ENCODE measurements around the gene USP9Y. TPM values are rescaled to one million over a fixed set of nuclear protein-coding genes. Genes with fewer than 3 reads are reported as not detected.

Gene USP9Y
- total RNA-seq, 4 donors from 2014 or later: 0.13 to 59.9 (median 47.6) TPM; not detected in 1

DNA sequence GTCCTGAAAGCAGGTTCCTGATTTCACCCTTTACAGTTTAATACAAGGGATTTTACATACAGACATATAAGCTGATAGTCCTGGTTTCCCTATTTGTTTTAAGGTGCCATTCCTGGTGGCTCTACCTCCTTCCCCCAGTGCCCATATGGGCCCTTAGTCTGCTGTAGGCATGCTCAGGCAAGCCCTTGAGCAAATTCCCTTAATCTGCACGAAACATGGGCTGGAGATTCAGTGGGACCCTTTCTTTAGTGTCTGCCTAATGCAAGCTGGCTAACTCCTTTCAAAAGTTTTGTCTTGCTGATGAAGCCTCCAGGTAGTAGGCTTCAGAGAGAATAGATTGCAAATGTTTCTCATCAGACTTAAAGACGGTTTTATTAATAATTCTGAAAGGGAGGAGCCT is 22.9 kb upstream of the USP9Y start:
- H3K27ac ChIP-seq: no peak overlapping the region
- intact Hi-C loops (cut with DNase I): no loop called here
- TF ChIP-seq POLR2A (IDR thresholded peaks at IDR 0.05): no peak
- TF ChIP-seq, protein P1, sequence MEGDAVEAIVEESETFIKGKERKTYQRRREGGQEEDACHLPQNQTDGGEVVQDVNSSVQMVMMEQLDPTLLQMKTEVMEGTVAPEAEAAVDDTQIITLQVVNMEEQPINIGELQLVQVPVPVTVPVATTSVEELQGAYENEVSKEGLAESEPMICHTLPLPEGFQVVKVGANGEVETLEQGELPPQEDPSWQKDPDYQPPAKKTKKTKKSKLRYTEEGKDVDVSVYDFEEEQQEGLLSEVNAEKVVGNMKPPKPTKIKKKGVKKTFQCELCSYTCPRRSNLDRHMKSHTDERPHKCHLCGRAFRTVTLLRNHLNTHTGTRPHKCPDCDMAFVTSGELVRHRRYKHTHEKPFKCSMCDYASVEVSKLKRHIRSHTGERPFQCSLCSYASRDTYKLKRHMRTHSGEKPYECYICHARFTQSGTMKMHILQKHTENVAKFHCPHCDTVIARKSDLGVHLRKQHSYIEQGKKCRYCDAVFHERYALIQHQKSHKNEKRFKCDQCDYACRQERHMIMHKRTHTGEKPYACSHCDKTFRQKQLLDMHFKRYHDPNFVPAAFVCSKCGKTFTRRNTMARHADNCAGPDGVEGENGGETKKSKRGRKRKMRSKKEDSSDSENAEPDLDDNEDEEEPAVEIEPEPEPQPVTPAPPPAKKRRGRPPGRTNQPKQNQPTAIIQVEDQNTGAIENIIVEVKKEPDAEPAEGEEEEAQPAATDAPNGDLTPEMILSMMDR (IDR thresholded peaks at IDR 0.05): no peak
- DNase-seq: no peak
- H3K4me1 ChIP-seq: no peaks in the 10 kb centered on the region
- H3K27me3 ChIP-seq: no peaks in the 10 kb centered on the region
- H3K4me3 ChIP-seq (replicated peaks in 1 of 3): no peak overlapping the region
- no peaks in the 10 kb centered on the region for H3K9me3 ChIP-seq
- H3K36me3 ChIP-seq: no peaks in the 10 kb centered on the region
- 100% methylated on average over 2 of the region's 2 CpGs for WGBS, 2 donors

- Histone ChIP-seq H3K4me1 (no peaks in the 10 kb centered on the region), H3K4me3 (replicated peaks in 1 of 3) (no peak overlapping the region), H3K27ac (no peak overlapping the region), H3K36me3 (no peaks in the 10 kb centered on the region), H3K27me3 (no peaks in the 10 kb centered on the region), H3K9me3 (no peaks in the 10 kb centered on the region)
- TF ChIP-seq, protein P1 (IDR thresholded peaks at IDR 0.05): no peak
- TF ChIP-seq POLR2A (IDR thresholded peaks at IDR 0.05): no peak
- DNase-seq: no peak
- intact Hi-C loops (cut with DNase I): no loop called here
- 58 to 88% methylated on average over 2 of the region's 2 CpGs for WGBS, 2 donors
Measured at GRCh38 chrY:12681535-12681934, 19.5 kb upstream of the USP9Y start.

DNA sequence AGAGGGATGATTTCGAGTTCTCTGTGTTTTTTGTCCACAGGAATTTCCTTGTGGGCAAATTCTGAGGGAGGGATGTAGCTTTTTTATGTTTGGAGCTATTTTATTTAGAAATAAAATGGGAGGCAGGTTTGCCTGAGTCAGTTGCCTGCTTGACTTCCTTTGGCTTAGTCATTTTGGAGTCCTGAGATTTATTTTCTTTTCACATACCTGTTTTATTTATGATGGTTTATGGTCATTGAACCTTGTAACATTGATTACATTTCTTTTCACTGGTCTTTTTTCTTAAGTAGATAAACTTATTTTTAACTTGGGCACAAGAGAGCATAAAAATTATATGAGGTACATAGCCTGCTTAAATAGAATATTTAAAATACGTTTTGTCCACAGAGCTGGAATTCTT is 12.7 kb upstream of the USP9Y start:
- no peaks in the 10 kb centered on the region for H3K27me3 ChIP-seq
- no peak for DNase-seq
- intact Hi-C loops (cut with DNase I): no loop called here
- no peak overlapping the region for H3K27ac ChIP-seq
- WGBS, 2 donors: 91 to 93% methylated on average over 2 of the region's 2 CpGs
- no peak overlapping the region for H3K4me3 ChIP-seq (replicated peaks in 1 of 3)
- H3K36me3 ChIP-seq: no peaks in the 10 kb centered on the region
- H3K4me1 ChIP-seq: no peaks in the 10 kb centered on the region
- no peaks in the 10 kb centered on the region for H3K9me3 ChIP-seq
- no peak for TF ChIP-seq POLR2A (IDR thresholded peaks at IDR 0.05)
- TF ChIP-seq, protein P1 (IDR thresholded peaks at IDR 0.05): no peak

- no peak overlapping the region for H3K4me3 ChIP-seq (replicated peaks in 1 of 3)
- intact Hi-C loops (cut with DNase I): no loop called here
- DNase-seq: no peak
- H3K27me3 ChIP-seq: no peaks in the 10 kb centered on the region
- 73 to 82% methylated on average over 2 of the region's 2 CpGs for WGBS, 2 donors
- H3K9me3 ChIP-seq: no peaks in the 10 kb centered on the region
- H3K4me1 ChIP-seq: no peaks in the 10 kb centered on the region
- no peaks in the 10 kb centered on the region for H3K36me3 ChIP-seq
- H3K27ac ChIP-seq: no peak overlapping the region
- no peak for TF ChIP-seq POLR2A (IDR thresholded peaks at IDR 0.05)
- TF ChIP-seq, protein P1 (IDR thresholded peaks at IDR 0.05): no peak
Measured at GRCh38 chrY:12700087-12700486, 944 bp upstream of the USP9Y start.

DNA sequence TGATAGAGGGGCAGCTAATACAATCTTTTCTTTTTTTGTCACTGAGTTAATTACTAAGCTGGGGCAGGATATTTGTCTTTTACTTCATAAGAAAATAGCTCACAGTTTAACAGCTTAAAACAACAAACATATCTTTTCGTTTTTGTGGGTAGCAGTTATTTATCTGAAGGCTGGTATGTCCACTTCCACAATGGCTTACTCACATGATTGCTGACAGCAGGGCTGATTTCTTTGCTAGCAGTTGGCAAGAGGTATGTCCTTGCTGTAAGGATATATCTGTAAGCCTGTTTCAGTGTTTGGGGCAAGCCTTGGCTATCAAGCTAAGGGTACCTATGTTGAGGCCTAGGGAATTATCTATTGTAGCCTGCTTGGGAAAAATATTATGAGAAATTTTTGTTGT is 1.1 kb downstream of the USP9Y start:
- Histone ChIP-seq H3K36me3 (no peaks in the 10 kb centered on the region), H3K4me1 (no peaks in the 10 kb centered on the region), H3K27me3 (no peaks in the 10 kb centered on the region), H3K27ac (no peak overlapping the region), H3K9me3 (no peaks in the 10 kb centered on the region), H3K4me3 (replicated peaks in 1 of 3) (no peak overlapping the region)
- TF ChIP-seq, protein P1 (IDR thresholded peaks at IDR 0.05): no peak
- TF ChIP-seq POLR2A (IDR thresholded peaks at IDR 0.05): no peak
- intact Hi-C loops (cut with DNase I): no loop called here
- no peak for DNase-seq
- 93 to 100% methylated on average over 1 of the region's 1 CpG for WGBS, 2 donors
